ENCODE results near the gene ILF2.
"Not testable (repeated sequence)": the region's sequence is repeated elsewhere in the genome, so short reads cannot be mapped to it uniquely, and the experiment has no call there.

The ILF2 gene

GRCh38 chr1:153679337-153680119, 8.7 kb upstream of the ILF2 start:
- no peak for DNase-seq (ENCODE audit: low read depth, low spot score)

DNA sequence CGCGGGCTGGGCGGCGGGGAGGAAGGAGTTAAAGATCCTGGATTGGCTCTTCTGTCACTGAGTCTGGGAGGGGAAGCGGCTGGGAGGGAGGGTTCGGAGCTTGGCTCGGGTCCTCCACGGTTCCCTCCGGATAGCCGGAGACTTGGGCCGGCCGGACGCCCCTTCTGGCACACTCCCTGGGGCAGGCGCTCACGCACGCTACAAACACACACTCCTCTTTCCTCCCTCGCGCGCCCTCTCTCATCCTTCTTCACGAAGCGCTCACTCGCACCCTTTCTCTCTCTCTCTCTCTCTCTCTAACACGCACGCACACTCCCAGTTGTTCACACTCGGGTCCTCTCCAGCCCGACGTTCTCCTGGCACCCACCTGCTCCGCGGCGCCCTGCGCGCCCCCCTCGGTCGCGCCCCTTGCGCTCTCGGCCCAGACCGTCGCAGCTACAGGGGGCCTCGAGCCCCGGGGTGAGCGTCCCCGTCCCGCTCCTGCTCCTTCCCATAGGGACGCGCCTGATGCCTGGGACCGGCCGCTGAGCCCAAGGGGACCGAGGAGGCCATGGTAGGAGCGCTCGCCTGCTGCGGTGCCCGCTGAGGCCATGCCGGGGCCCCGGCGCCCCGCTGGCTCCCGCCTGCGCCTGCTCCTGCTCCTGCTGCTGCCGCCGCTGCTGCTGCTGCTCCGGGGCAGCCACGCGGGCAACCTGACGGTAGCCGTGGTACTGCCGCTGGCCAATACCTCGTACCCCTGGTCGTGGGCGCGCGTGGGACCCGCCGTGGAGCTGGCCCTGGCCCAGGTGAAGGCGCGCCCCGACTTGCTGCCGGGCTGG, 7.9 kb upstream of the ILF2 start, which contains the start of gene NPR1:
NPR1 (plus strand) TSS at position 170 of the 818 bp plus-strand sequence; CDS start at position 591, 421 bp downstream.
- no peak for DNase-seq (ENCODE audit: low read depth, low spot score)

GRCh38 chr1:153677718-153678518, 7.1 kb upstream of the ILF2 start:
- no peak for DNase-seq (ENCODE audit: low read depth, low spot score)

DNA sequence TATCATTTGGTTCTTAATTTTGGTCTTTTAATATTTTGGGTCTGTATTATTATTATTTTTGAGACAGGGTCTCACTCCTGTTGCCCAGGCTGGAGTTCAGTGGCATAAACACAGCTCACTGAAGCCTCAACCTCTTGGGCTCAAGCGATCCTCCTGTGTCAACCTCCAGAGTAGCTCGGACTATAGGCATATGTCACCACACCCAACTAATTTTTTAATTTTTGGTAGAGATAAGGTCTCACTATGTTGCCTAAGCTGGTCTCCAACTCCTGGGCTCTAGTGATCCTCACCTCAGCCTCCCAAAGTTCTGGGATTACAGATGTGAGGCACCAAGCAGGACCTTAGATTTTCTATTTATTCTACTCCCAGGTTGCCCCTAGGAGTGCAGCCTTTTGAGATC, 2.7 kb upstream of the ILF2 start:
- no peak for DNase-seq (ENCODE audit: low read depth, low spot score)

GRCh38 chr1:153671628-153672353, 998 bp upstream of the ILF2 start:
- not testable (repeated sequence) for DNase-seq (ENCODE audit: low read depth, low spot score)

DNA sequence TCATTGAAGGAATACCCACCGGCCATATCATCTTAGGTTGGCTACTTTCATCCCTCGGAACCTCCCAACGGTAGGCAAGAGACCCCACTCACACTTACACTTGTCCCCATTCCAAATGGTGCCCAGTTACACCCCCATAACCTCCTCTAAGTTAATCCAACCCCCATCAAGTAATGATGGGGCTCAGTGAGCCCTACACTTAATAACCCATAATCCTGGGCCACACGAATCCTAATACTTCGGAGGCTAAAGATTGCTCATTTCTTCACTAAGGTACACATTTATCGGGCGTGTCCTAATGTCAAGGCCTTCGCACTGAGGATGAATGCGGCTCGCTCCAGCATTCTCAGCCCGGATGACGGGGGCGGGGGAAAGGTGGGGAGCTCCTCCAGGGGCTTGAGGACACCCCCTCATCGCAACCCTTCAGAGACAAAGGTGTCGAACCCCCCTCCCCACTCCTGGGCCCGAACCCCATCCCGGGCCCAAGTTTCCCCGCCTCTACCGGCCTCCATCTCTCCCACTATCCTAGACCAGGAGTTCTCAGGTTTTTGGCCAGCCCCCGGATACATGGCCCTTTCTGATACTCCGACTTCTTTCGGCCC, 435 bp downstream of the ILF2 start:
- no peak for DNase-seq (ENCODE audit: low read depth, low spot score)

- DNase-seq (ENCODE audit: low read depth, low spot score) = no peak
Observed at GRCh38 chr1:153669606-153670005, 1.2 kb downstream of the ILF2 start.

- not testable (repeated sequence) for DNase-seq (ENCODE audit: low read depth, low spot score)
Observed at GRCh38 chr1:153668672-153669071, 2.1 kb downstream of the ILF2 start.

DNA sequence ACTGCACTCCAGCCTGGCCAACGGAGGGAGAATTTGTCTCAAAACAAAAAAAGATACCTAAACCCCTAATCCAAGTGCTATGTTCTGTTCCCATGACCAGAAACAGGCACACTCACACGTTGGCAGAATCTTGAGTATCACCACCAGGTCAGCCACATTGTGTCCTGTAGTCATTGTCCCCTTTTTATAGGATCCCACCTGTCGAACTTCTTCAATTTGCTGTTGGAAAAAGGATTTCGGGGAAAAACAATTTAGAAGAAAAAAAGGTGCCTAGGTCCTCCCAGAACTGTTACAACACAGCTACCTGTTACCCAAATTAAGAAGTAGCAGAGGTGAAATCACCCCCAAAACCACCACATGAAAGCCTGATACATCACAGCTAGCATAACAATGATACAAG, 3.4 kb downstream of the ILF2 start:
- no peak for DNase-seq (ENCODE audit: low read depth, low spot score)

- DNase-seq (ENCODE audit: low read depth, low spot score) = no peak
Observed at GRCh38 chr1:153663211-153663610, 7.6 kb downstream of the ILF2 start.

GRCh38 chr1:153662269-153662668, 8.5 kb downstream of the ILF2 start:
- DNase-seq (ENCODE audit: low read depth, low spot score) = no peak

GRCh38 chr1:153661111-153661708, 9.6 kb downstream of the ILF2 start:
- no peak for DNase-seq (ENCODE audit: low read depth, low spot score)

DNA sequence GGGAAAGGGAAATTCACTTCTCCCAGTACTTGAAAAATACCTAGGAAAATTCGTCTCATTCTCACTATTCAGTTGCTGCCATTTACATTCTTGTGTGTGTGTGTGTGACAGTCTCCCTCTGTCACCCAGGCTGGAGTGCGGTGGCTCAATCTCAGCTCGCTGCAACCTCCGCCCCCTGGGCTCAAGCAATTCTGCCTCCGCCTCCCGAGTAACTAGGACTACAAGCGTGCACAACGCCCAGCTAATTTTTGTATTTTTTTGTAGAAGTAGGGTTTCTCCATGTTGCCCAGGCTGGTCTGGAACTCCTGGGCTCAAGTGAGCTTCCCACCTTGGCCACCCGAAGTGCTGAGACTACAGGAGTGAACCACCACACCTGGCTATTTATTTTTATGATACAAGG, 11.1 kb downstream of the ILF2 start:
- DNase-seq (ENCODE audit: low read depth, low spot score) = no peak

DNA sequence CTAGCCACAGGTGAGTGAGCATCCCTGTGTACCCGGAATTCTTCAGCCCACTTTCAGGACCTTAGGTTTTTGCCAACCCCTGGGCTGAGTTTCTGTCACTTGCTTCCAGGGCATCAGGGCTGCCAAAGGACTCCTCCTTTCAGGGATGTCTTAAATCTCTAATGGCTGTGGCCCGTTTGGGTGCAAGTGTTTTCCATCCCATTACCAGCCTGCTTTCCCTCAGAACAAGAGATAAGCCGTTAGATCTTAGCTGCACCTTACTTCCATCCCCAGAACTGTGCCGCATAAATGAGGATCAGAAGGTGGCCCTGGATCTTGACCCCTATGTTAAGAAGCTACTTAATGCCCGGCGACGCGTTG, 11.6 kb downstream of the ILF2 start:
- no peak for DNase-seq (ENCODE audit: low read depth, low spot score)

DNA sequence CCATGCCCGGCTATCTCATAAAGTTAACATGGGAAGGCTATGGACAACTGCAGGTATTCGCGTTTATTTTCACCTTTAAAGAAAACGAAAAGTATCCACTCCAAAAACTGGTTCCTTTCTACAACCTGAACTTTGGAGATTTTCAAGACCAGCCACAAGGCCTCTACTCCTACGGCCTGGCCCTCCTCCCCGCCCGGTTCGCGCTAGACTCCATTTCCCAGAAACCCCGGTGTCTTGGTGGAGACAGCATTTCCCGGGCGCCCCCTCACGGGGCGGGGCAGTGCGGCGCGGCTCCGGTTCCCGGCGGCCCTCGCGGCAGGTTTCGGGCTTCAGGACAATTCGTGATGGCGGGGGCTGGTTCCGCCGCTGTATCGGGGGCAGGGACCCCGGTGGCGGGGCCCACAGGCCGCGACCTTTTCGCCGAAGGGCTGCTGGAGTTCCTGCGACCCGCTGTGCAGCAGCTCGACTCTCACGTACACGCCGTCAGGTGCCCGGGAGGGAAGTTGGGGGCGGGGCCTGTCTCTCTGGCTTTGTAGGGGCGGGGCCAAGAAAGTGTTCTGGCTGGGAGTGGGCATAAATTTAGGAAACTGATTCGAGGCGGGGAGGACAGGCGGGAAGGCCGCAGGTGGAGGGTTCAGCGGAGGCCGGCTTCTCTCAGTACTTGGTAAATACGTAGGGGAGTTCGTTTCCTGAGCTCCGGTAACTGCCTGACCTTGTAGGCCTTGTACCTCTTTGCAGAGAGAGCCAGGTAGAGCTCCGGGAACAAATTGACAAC, 12.2 kb downstream of the ILF2 start, which contains the start of gene SNAPIN:
SNAPIN (plus strand) TSS at position 304 of the 775 bp plus-strand sequence; CDS start at position 345, 41 bp downstream.
- DNase-seq (ENCODE audit: low read depth, low spot score) = no peak

DNA sequence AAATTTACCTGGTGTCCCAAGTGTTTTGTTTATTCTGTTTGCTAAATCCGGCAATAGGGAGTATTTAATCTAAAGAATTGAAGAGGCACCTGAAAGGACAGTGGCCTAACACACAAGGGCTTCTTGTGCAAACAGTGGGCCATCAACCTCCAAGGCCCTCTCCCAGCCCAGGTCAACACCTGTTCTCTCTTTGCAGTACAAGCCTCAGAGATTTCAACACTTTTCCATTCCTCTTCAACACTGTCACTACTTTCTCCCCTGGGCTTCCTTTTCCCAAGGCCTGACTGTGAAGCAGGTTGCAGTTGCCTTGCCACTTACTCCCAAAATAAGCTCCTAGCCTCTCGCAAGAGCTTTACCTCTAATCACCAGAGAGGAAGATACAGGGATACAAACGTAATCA, 15.5 kb downstream of the ILF2 start:
- no peak for DNase-seq (ENCODE audit: low read depth, low spot score)

DNA sequence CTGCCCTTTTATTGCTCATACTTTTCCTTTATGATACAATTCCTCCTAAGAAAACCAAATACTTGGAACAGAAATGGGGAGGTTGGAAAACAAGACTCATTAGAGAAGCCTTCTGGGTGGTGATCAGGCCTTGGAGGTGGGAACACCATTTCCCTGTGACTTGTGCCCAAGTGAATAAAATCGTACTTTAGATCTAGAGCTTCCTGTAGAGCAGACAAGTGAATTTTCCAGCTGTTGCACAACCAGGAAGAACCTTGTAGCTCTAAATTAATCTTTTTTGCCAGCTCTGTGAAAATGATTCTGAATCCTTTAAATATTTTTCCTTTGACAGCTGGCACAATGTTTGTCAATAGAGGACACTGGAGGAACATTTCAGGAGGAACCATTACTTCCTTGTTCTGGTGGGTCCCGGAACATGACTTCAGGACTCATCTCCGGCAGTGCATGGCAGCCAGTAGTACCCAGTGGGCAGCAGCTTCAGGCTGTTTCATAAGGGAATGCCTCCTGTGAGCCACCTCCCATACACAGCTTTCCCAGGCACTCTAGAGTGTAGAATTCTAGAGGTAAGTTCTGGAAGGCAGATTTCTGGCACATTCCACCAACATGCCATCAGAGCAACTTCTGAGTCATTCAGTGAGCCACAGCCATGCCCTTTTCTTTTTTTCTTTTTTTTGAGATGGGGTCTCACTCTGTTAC, 17.8 kb downstream of the ILF2 start:
- no peak for DNase-seq (ENCODE audit: low read depth, low spot score)

GRCh38 chr1:153651771-153652170, 19.0 kb downstream of the ILF2 start:
- DNase-seq (ENCODE audit: low read depth, low spot score) = no peak

GRCh38 chr1:153649863-153650235, 20.9 kb downstream of the ILF2 start:
- DNase-seq (ENCODE audit: low read depth, low spot score) = no peak

Data from iPS DF 19.7 (cell line).